Measurements from ENCODE around the gene TSPO2. TPM values are rescaled to one million over a fixed set of nuclear protein-coding genes. Genes with fewer than 3 reads are reported as not detected.

TSPO2 gene
- total and polyA plus RNA-seq, 4 donors = 0.38 to 1.6 (median 0.59) TPM

- Histone ChIP-seq H3K4me3 (ENCODE audit: low read depth, low read length) (no peak overlapping the region), H3K36me3 (ENCODE audit: control insufficient read depth, insufficient read depth, low read length) (peaks cover 2% of the 10 kb centered on the region), H3K27ac (ENCODE audit: low read depth, low read length) (no peak overlapping the region), H3K27me3 (ENCODE audit: control insufficient read depth, insufficient read depth, low read length) (no peaks in the 10 kb centered on the region), H3K4me1 (ENCODE audit: control insufficient read depth, insufficient read depth, low read length) (peaks cover 7% of the 10 kb centered on the region), H3K9me3 (ENCODE audit: control insufficient read depth, insufficient read depth, low read length) (no peaks in the 10 kb centered on the region)
- no peak for DNase-seq (ENCODE audit: low read depth in 4 of 6, low spot score in 6 of 6)
- 71% methylated on average over 8 of the region's 9 CpGs for WGBS (ENCODE audit: insufficient coverage)
Observed at GRCh38 chr6:41047745-41048732, 5.8 kb downstream of the TSPO2 start.

- Histone ChIP-seq H3K4me3 (ENCODE audit: low read depth, low read length) (no peak overlapping the region), H3K27ac (ENCODE audit: low read depth, low read length) (no peak overlapping the region), H3K4me1 (ENCODE audit: control insufficient read depth, insufficient read depth, low read length) (peaks cover 7% of the 10 kb centered on the region)
Observed at GRCh38 chr6:41049521-41049920, 7.3 kb downstream of the TSPO2 start.

DNA sequence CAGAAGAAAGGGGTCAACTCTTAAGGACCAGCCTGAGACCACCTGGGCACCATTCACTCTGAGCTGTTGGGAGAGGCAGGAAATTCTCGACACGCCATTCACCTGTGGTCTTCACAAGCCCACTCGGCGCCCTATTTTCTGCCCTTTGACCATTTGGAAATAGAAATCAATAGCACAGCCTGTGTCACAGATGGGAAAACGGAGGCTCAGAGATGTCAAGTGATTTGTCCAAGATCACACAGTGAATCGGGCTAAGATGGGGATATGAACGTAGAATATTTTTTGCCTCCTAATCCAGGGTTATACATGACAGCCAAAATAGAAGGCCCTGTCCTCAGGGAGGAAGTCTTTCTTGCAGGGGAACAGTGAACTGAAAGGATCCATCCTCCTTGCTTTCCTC is 7.7 kb downstream of the TSPO2 start:
- H3K27me3 ChIP-seq (ENCODE audit: control insufficient read depth, insufficient read depth, low read length) = no peaks in the 10 kb centered on the region
- no peak overlapping the region for H3K4me3 ChIP-seq (ENCODE audit: low read depth, low read length)
- no peak overlapping the region for H3K27ac ChIP-seq (ENCODE audit: low read depth, low read length)
- no peak for DNase-seq (ENCODE audit: low read depth in 4 of 6, low spot score in 6 of 6)
- no peaks in the 10 kb centered on the region for H3K9me3 ChIP-seq (ENCODE audit: control insufficient read depth, insufficient read depth, low read length)
- WGBS (ENCODE audit: insufficient coverage) = 80% methylated on average over 5 of the region's 7 CpGs
- H3K4me1 ChIP-seq (ENCODE audit: control insufficient read depth, insufficient read depth, low read length) = peaks cover 7% of the 10 kb centered on the region
- no peaks in the 10 kb centered on the region for H3K36me3 ChIP-seq (ENCODE audit: control insufficient read depth, insufficient read depth, low read length)

More at GRCh38 chr6:41049521-41049920, 7.3 kb downstream of the TSPO2 start:
- DNase-seq (ENCODE audit: low read depth in 4 of 6, low spot score in 6 of 6) = no peak
- no peaks in the 10 kb centered on the region for H3K9me3 ChIP-seq (ENCODE audit: control insufficient read depth, insufficient read depth, low read length)
- 64% methylated on average over 1 of the region's 1 CpG for WGBS (ENCODE audit: insufficient coverage)
- no peaks in the 10 kb centered on the region for H3K36me3 ChIP-seq (ENCODE audit: control insufficient read depth, insufficient read depth, low read length)
- H3K27me3 ChIP-seq (ENCODE audit: control insufficient read depth, insufficient read depth, low read length) = no peaks in the 10 kb centered on the region

DNA sequence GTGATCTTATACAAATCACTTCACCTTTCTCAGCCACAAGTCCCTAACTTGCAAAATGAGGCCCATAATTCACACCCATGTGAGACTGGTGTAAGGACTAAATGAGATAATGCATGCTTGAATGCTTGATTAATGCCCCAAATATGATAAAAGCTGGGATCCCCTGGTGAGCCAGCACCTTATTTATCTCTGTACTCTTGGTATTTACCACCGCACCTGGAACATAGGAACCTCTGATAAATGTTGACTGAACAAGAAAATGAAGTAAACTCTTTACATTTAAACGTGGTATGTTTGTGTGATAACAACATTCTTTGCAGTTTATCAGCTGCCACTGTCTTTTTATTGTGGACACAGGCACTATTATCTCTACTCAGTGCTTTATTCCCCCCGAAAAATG is 8.3 kb downstream of the TSPO2 start:
- 92% methylated on average over 2 of the region's 3 CpGs for WGBS (ENCODE audit: insufficient coverage)
- Histone ChIP-seq H3K36me3 (ENCODE audit: control insufficient read depth, insufficient read depth, low read length) (no peaks in the 10 kb centered on the region), H3K27ac (ENCODE audit: low read depth, low read length) (no peak overlapping the region), H3K27me3 (ENCODE audit: control insufficient read depth, insufficient read depth, low read length) (no peaks in the 10 kb centered on the region), H3K4me3 (ENCODE audit: low read depth, low read length) (no peak overlapping the region), H3K9me3 (ENCODE audit: control insufficient read depth, insufficient read depth, low read length) (no peaks in the 10 kb centered on the region), H3K4me1 (ENCODE audit: control insufficient read depth, insufficient read depth, low read length) (peaks cover 7% of the 10 kb centered on the region)
- no peak for DNase-seq (ENCODE audit: low read depth in 4 of 6, low spot score in 6 of 6)

- no peaks in the 10 kb centered on the region for H3K27me3 ChIP-seq (ENCODE audit: control insufficient read depth, insufficient read depth, low read length)
- WGBS (ENCODE audit: insufficient coverage) = 86% methylated on average over 5 of the region's 5 CpGs
- peaks cover 7% of the 10 kb centered on the region for H3K4me1 ChIP-seq (ENCODE audit: control insufficient read depth, insufficient read depth, low read length)
- H3K36me3 ChIP-seq (ENCODE audit: control insufficient read depth, insufficient read depth, low read length) = no peaks in the 10 kb centered on the region
- DNase-seq (ENCODE audit: low read depth in 4 of 6, low spot score in 6 of 6) = no peak
- H3K27ac ChIP-seq (ENCODE audit: low read depth, low read length) = no peak overlapping the region
- no peak overlapping the region for H3K4me3 ChIP-seq (ENCODE audit: low read depth, low read length)
- H3K9me3 ChIP-seq (ENCODE audit: control insufficient read depth, insufficient read depth, low read length) = no peaks in the 10 kb centered on the region
Observed at GRCh38 chr6:41051873-41052272, 9.6 kb downstream of the TSPO2 start.

DNA sequence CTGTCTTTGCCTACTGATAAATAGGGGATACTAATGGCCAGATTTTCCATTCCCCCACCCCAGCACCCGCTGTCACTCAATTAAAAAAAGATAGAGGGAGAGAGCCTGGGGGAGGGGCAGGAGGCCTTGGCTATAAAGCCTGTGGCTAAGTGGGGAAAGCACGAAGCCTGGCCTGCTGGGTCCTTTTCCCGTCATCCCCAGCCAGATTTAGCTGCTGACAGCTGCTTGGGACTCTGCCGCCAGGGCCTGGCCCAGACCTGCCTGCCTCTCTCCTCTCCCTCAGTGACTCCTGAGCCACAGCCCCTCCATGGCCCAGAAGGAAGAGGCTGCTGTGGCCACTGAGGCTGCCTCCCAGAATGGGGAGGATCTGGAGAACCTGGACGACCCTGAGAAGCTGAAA is 10.8 kb downstream of the TSPO2 start, which contains the start of gene APOBEC2:
Gene APOBEC2, plus strand, starts transcription at position 162 of the 400 bp plus-strand sequence. Its CDS starts 146 bp downstream, at position 308.
- peak in 1 of 6 donors; percentile 51 for DNase-seq (ENCODE audit: low read depth in 4 of 6, low spot score in 6 of 6)
- H3K36me3 ChIP-seq (ENCODE audit: control insufficient read depth, insufficient read depth, low read length) = no peaks in the 10 kb centered on the region
- H3K4me1 ChIP-seq (ENCODE audit: control insufficient read depth, insufficient read depth, low read length) = peaks cover 7% of the 10 kb centered on the region
- H3K4me3 ChIP-seq (ENCODE audit: low read depth, low read length) = no peak within 1 kb of the TSS
- H3K27me3 ChIP-seq (ENCODE audit: control insufficient read depth, insufficient read depth, low read length) = no peaks in the 10 kb centered on the region
- H3K27ac ChIP-seq (ENCODE audit: low read depth, low read length) = no peak within 1 kb of the TSS
- H3K9me3 ChIP-seq (ENCODE audit: control insufficient read depth, insufficient read depth, low read length) = no peaks in the 10 kb centered on the region
- WGBS (ENCODE audit: insufficient coverage) = 45% methylated on average over 5 of the region's 5 CpGs

DNA sequence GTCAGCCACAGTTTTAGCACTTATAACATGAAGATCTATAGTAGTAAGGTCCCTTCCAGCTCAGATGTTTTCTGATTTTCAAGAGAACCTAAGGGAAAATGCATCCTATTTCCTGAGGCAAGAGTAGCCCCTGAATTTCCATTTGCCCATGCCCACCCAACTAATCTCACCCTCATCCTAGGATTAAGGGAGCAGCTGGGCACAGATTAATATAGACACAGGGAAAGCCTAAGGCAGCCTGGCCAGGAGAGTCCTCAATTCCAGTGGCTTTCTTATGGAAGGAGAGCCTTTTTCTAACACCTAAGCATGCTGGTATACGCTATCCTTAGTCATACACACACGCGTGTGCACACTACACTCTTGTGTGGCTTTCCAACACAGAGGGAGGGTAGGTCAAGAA is 12.2 kb downstream of the TSPO2 start:
- no peaks in the 10 kb centered on the region for H3K36me3 ChIP-seq (ENCODE audit: control insufficient read depth, insufficient read depth, low read length)
- H3K4me3 ChIP-seq (ENCODE audit: low read depth, low read length) = no peak overlapping the region
- WGBS (ENCODE audit: insufficient coverage) = 100% methylated on average over 1 of the region's 3 CpGs
- H3K4me1 ChIP-seq (ENCODE audit: control insufficient read depth, insufficient read depth, low read length) = no peaks in the 10 kb centered on the region
- H3K9me3 ChIP-seq (ENCODE audit: control insufficient read depth, insufficient read depth, low read length) = no peaks in the 10 kb centered on the region
- H3K27ac ChIP-seq (ENCODE audit: low read depth, low read length) = no peak overlapping the region
- no peak for DNase-seq (ENCODE audit: low read depth in 4 of 6, low spot score in 6 of 6)
- H3K27me3 ChIP-seq (ENCODE audit: control insufficient read depth, insufficient read depth, low read length) = no peaks in the 10 kb centered on the region

DNA sequence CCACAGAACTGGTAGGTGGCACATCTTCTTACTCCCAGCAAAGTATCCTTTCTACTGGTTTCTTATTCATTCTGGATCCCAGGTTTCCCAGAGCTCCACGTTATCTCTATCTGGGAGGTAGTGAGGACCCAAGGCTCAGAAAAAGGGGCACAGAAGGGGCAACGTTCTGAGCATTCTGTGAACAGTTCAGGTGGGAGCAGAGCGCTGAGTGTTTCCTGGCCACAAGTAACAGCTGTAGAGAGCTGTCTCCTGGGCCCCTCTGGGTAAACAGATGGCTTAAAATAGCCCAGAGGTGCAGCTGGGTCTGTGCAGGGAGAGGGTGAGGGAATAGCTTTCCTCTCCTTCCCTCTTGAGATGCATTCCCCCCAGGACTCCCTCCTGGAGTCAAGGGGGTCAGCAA is 12.9 kb downstream of the TSPO2 start:
- no peak for DNase-seq (ENCODE audit: low read depth in 4 of 6, low spot score in 6 of 6)

DNA sequence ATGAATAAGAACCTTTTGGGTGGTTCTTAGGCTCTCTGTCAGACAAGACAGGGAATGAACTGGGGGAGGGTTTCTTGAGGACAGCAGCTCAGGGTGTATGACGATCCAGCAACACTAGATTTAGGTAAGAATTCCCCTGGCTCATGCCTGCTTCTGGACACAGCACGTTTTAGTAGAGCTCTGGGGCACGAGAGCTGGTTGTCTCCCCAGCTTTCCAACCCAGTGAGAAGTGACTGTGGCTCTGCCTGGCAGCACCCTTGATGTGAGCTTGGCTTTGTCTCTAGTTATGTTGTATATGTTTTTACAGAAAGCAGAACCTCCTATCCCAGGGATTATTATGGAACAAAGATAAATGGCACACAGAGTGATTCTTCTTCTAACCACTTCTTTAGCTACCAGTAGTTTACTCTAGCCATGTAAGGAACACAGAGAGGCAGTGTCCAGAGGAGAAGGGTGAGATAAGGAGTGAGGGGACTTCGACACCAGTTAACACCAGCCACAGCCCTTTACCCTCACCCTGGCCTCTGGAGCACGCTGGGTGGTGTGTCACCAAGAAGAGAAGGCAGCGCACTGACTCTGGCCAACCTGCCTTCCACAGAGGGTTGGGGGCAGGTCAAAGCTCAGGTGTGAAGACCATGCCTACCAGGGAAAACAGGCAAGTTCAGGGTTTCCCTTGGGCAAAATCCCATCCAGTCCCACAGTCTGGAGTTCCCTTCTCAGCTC is 14.7 kb downstream of the TSPO2 start:
- H3K4me3 ChIP-seq (ENCODE audit: low read depth, low read length) = no peak overlapping the region
- H3K27ac ChIP-seq (ENCODE audit: low read depth, low read length) = no peak overlapping the region

More for the DNA sequence above, 12.9 kb downstream of the TSPO2 start:
- no peak overlapping the region for H3K27ac ChIP-seq (ENCODE audit: low read depth, low read length)
- no peaks in the 10 kb centered on the region for H3K4me1 ChIP-seq (ENCODE audit: control insufficient read depth, insufficient read depth, low read length)
- H3K27me3 ChIP-seq (ENCODE audit: control insufficient read depth, insufficient read depth, low read length) = no peaks in the 10 kb centered on the region
- no peaks in the 10 kb centered on the region for H3K9me3 ChIP-seq (ENCODE audit: control insufficient read depth, insufficient read depth, low read length)
- WGBS (ENCODE audit: insufficient coverage) = 83% methylated on average over 3 of the region's 3 CpGs
- H3K36me3 ChIP-seq (ENCODE audit: control insufficient read depth, insufficient read depth, low read length) = no peaks in the 10 kb centered on the region
- H3K4me3 ChIP-seq (ENCODE audit: low read depth, low read length) = no peak overlapping the region

More for the DNA sequence above, 14.7 kb downstream of the TSPO2 start:
- H3K9me3 ChIP-seq (ENCODE audit: control insufficient read depth, insufficient read depth, low read length) = no peaks in the 10 kb centered on the region
- no peaks in the 10 kb centered on the region for H3K4me1 ChIP-seq (ENCODE audit: control insufficient read depth, insufficient read depth, low read length)
- WGBS (ENCODE audit: insufficient coverage) = 96% methylated on average over 3 of the region's 6 CpGs
- H3K27me3 ChIP-seq (ENCODE audit: control insufficient read depth, insufficient read depth, low read length) = no peaks in the 10 kb centered on the region
- H3K36me3 ChIP-seq (ENCODE audit: control insufficient read depth, insufficient read depth, low read length) = peaks cover 3% of the 10 kb centered on the region
- DNase-seq (ENCODE audit: low read depth in 4 of 6, low spot score in 6 of 6) = no peak

Data from spinal cord (tissue), 10 donors.